Gastrocnemius medialis (tissue), 4 donors: ENCODE measurements around the gene POLH.

Experiments used
- POLR2A ChIP-seq, 2 donors: fragments of 450-650 bp; IDR thresholded peaks; one replicate each; pipeline ENCODE4 v1.6.1; 2017; ENCODE audit warnings: antibody characterized with exemption in 2 of 2, mild to moderate bottlenecking in 2 of 2, moderate library complexity in 2 of 2
- TF ChIP-seq, protein P1 (sequence below), 5 experiments: fragments of 450-650 bp in 3 of 5; fragments of 200-600 bp in 2 of 5; sonication (generic) in 2 of 5; IDR thresholded peaks in 4 of 5; conservative IDR thresholded peaks in 1 of 5; 1 replicate in 4 of 5; 2 replicates in 1 of 5; pipeline ENCODE4 v1.5.1; 2016 to 2019; ENCODE audit warnings: antibody characterized with exemption in 5 of 5, mild to moderate bottlenecking in 3 of 5, moderate library complexity in 3 of 5

DNA sequence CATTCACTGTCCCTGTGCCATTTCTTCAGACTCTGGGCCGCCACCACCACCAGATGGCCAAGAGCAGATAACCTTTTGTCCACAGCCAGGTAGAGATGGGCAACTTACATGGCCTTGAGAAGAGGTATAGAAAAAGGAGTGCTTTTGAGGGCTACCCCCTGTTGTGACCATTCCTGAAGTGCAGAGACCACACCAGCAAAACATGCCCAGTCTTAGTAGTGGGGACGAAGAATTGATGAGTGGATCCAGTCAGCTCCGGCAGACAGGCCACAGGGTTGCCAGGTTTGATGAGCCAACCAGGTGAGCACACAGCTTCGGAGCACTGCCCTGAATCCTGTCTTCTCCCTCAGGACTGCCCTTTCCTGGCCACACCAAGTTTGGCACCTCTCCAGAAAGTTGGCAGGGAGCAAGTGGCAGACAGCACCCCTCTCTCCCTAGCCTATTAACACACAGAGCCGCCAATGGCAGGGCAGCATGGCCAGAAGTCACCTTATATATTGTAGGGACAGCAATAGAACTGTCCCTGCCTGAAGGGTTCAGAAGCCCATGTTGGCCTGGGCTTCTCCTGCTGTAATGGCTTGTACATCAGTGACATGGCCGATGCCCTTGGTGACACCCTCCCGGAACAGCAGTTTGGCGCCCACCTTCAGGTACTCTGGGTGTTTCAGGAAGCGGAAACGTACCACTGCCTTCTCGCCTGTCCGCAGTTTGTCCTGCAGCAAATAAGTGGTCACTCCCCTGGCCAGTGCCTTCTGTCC is 45.3 kb downstream of the POLH start:
- TF ChIP-seq, protein P1, sequence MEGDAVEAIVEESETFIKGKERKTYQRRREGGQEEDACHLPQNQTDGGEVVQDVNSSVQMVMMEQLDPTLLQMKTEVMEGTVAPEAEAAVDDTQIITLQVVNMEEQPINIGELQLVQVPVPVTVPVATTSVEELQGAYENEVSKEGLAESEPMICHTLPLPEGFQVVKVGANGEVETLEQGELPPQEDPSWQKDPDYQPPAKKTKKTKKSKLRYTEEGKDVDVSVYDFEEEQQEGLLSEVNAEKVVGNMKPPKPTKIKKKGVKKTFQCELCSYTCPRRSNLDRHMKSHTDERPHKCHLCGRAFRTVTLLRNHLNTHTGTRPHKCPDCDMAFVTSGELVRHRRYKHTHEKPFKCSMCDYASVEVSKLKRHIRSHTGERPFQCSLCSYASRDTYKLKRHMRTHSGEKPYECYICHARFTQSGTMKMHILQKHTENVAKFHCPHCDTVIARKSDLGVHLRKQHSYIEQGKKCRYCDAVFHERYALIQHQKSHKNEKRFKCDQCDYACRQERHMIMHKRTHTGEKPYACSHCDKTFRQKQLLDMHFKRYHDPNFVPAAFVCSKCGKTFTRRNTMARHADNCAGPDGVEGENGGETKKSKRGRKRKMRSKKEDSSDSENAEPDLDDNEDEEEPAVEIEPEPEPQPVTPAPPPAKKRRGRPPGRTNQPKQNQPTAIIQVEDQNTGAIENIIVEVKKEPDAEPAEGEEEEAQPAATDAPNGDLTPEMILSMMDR (IDR thresholded peaks at IDR 0.05 in 4 of 5, conservative IDR thresholded peaks at IDR 0.05 in 1 of 5): no peak
- TF ChIP-seq POLR2A (IDR thresholded peaks at IDR 0.05): no peak
